ENCODE results near the gene LINC01488. TPM values are rescaled to one million over a fixed set of nuclear protein-coding genes. Genes with fewer than 3 reads are reported as not detected.

The LINC01488 gene
- total and polyA plus RNA-seq, 2 experiments from 2014 or later = not detected

GRCh38 chr11:69467196-69467595 lies 14.3 kb upstream of the LINC01488 start:
- Histone ChIP-seq H3K36me3 (ENCODE audit: insufficient read depth) (no peaks in the 10 kb centered on the region), H3K79me2 (replicated peaks; ENCODE audit: insufficient read depth) (no peaks in the 10 kb centered on the region), H3K27ac (ENCODE audit: low read depth) (no peak overlapping the region), H2AFZ (no peak overlapping the region), H3F3A (replicated peaks; ENCODE audit: low read depth) (no peaks in the 10 kb centered on the region), H3K4me1 (ENCODE audit: insufficient read depth) (peaks cover 4% of the 10 kb centered on the region; the same call in 1 of the 2 replicates), H4K20me1 (replicated peaks; ENCODE audit: insufficient read depth) (no peaks in the 10 kb centered on the region), H3K9me2 (ENCODE audit: insufficient read depth) (no peaks in the 10 kb centered on the region), H3K4me3 (no peak overlapping the region), H3K27me3 (ENCODE audit: insufficient read depth) (no peaks in the 10 kb centered on the region), H3K4me2 (no peak overlapping the region)
- TF ChIP-seq CTCF (conservative IDR thresholded peaks at IDR 0.05; ENCODE audit: low read depth in 2 of 2) = no peak
- no peak for TF ChIP-seq NANOG (IDR thresholded peaks at IDR 0.05; ENCODE audit: borderline replicate concordance)
- no peak for TF ChIP-seq ZNF114 (CRISPR knock-in tag; IDR thresholded peaks at IDR 0.05)
- TF ChIP-seq JUNB (IDR thresholded peaks at IDR 0.05; ENCODE audit: unreplicated experiment) = no peak
- TF ChIP-seq ZNF331 (CRISPR knock-in tag; IDR thresholded peaks at IDR 0.05; ENCODE audit: low read depth) = no peak
- TF ChIP-seq ZNF462 (CRISPR knock-in tag; IDR thresholded peaks at IDR 0.05) = no peak
- no peak for TF ChIP-seq EZH2phosphoT487 (IDR thresholded peaks at IDR 0.05; ENCODE audit: unreplicated experiment)
- no peak for TF ChIP-seq EZH2 (IDR thresholded peaks at IDR 0.05; ENCODE audit: low read depth, unreplicated experiment)
- TF ChIP-seq STAT1 (IDR thresholded peaks at IDR 0.05; ENCODE audit: unreplicated experiment) = no peak
- no peak for TF ChIP-seq ETS1 (IDR thresholded peaks at IDR 0.05)
- no peak for TF ChIP-seq REST (IDR thresholded peaks at IDR 0.05; ENCODE audit: unreplicated experiment)
- Mint-ChIP-seq H3K4me1 (peaks cover 7% of the 10 kb centered on the region), H3K9me3 (no peaks in the 10 kb centered on the region), H3K4me3 (no peak overlapping the region), H3K27ac (no peak overlapping the region), H3K27me3 (ENCODE audit: insufficient read depth, low read depth, poor library complexity) (peaks cover 7% of the 10 kb centered on the region), H3K36me3 (ENCODE audit: low read depth) (no peaks in the 10 kb centered on the region)
- DNase-seq (ENCODE audit: low spot score) = no peak
- ATAC-seq = no peak
